HG03571 (cell line): ENCODE results near the gene CSNK1E.

Experiments
- ATAC-seq: cut with Tn5 transposase; IDR thresholded peaks from one replicate; pipeline ENCODE4 v1.9.1; 2021; ENCODE audit not compliant: unreplicated experiment

The CSNK1E gene

GRCh38 chr22:38282397-38282796 lies 34.8 kb downstream of the CSNK1E start:
- ATAC-seq, result no peak

- ATAC-seq, result no peak
Measured at GRCh38 chr22:38276166-38276565, 41.1 kb downstream of the CSNK1E start.

DNA sequence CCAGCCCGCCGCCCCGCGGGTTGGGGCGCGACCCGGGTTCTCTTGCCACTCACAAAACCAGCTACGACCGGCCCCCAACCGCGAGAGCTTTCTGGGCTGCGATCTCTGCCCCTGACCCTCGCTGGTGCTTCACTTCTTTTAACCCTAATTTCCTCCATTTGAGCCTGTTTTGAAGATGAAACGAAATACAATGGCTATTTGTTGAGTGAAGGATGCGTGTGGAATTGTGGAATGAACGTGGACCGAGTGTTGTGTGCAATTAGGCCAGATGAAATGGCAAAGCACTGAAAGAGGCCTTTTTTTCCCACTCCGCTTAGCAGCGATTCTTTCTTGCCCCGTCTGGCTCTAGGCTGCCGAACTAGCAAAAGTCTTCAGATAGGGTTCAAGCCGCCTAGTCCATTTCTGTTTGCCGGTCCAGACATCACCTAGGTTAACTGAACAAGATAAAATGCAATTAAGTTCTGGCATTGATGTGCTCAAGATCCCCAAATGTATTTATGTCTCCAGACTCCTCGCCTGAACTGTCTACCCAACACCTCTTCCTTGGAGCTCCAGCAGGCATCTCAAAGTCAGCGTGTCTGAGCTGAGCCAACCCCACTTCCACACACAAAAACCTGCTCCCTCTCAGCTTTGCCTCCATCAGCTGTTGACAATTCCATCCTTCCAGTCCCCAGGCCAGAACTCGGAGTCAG lies 44.0 kb downstream of the CSNK1E start:
- ATAC-seq, result no peak

DNA sequence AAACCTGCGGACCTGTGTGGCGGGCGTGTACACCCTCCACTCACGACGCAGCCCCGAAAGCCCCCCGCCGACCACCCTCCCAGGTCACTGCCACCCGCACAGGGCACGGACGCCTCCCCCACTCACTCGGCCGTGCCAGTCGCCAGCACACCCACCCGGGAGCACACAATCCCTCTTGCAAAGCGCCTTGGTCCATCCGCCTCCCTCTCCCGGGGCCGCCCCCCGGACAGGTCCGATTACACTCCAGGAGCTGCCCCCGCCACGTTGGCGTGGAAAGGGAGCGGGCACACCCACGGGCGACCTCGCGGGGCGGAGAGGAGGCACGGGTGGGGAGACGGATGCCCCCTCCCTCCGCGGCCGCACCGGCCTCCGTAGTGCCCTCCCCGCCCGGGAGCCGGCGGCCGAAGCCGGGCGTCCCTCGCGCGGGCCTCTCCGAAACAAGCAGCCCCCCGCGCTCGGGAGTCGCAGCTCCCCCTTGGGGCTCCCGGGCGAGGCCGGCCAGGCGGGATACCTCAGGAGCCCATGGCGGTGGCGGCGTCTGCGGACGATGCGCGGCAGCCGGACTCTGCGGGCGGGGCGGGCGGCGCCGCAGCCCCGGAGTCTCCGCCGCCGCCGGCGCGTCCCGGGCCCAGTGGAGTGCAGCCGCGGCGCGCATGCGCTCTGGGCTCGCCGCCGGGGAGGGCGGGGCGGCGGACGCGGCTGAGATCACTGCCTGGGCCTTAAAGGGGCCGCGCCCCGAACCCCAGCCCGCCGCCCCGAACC lies 44.7 kb downstream of the CSNK1E start, which contains the start of gene TMEM184B:
Gene TMEM184B (minus strand): TSS at position 638 of the 762 bp plus-strand sequence. CDS start 25,049 bp downstream, outside the sequence.
- ATAC-seq, result no peak

DNA sequence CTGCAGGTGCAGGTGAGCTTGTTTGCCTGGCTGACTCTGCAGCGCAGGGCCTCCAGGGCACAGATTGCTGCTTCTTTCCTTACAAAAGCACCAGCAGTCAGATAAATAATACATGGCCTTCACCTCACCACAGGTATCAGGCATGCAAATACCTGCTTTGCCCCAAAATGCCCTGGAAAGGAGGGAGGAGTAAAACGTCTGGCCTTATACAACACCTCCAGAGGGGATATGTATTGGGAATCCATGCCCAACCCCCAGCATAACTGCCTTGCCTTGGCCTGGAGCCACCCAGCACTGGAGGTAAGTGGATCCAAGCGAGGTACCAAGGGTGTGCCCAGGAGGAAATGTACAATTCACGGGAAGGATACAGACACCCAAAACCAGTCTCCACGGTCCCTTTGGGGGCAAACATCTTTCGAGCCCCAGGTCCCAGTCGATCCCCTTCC lies 45.3 kb downstream of the CSNK1E start:
- no peak for ATAC-seq

- no peak for ATAC-seq
Measured at GRCh38 chr22:38271101-38271500, 46.1 kb downstream of the CSNK1E start.

DNA sequence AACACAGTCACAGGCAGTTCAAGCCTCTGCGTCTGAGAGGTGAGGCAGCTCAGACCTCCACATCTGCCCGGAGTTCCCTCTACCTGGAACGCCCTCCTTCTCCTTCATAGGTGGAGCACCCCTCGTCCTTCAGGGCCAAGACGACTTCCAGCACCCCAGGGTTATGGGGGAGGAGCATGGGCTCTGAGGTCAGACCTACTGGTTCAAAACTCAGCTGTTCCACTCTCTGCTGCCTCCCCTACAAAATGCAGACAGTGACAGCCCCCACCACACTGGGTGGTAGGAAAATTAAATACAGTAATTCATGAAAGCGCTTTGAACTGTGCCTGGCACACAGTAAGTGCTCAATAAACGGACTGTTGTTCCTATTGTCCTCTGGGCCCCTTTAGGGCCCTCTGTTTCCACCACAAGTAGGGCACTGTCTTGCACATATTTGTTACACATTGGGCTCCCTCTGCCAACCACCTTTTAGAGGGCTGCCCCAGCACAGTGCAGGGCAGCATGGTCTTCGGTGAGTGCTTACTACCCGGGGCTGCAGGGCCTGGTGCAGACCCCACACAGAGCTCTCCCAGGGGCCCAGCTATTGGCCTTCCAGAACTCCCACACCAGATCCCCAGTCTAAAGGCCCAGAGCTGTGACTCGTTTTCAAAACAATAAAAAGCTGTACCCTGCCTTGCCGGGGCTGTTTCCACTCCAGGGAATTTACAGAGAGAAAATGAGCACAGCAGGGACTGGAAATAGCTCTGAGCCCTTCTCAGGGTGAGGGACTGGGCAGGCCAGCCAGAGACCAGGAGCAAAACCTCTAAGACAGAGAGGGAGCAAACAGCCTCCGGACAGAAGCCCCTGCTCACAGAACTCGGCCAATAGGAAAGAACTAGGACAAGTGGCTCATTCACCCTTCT lies 46.9 kb downstream of the CSNK1E start:
- no peak for ATAC-seq

- ATAC-seq, result no peak
Measured at GRCh38 chr22:38269466-38269865, 47.8 kb downstream of the CSNK1E start.

DNA sequence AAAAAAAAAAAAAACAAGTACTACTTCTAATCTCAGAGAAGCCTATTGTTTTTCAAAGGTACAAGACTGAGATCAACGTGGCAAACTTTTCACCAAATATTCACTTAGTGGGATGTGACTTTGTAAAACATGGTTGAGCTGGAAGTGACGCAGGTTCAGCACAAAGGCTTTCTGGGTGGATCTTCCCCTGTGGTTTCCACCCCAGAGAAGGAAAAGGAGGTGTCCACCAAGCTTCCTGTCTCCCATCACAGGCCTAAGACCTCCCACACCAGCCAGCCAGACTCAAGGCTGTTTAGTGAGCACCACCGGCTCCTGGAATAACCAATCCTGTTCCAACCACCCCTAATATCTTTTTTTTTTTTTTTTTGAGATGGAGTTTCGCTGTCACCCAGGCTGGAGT lies 50.1 kb downstream of the CSNK1E start:
- ATAC-seq, result no peak

- ATAC-seq, result no peak
Measured at GRCh38 chr22:38266120-38266519, 51.1 kb downstream of the CSNK1E start.

DNA sequence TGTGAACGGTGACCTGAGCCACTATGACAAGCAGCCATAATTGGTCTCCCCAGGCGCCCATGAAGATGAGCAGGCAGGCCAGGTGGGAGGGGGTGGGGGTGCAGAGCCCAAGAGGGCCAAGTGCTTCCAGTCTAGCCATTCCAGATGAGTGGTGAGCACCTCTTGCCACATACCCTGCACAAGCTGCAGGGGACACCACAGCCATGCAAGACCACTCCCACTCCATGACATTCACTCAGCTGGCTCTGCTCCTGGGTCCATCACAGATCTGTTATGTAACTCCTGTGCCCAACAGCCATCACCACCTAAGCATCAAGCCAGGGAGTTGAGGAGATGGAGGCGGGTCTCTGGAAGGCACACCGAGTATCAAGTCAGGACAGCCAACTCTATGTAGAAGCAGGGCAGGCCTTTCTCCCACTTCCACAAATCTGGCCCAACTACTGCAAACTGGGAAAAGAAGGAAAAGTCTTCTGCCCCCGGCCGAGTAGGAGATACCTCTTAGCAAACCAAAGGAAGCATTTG lies 52.9 kb downstream of the CSNK1E start:
- no peak for ATAC-seq

GRCh38 chr22:38262051-38262795 lies 55.0 kb downstream of the CSNK1E start:
- ATAC-seq, result no peak

- ATAC-seq, result no peak
Measured at GRCh38 chr22:38260761-38261681, 56.2 kb downstream of the CSNK1E start.

DNA sequence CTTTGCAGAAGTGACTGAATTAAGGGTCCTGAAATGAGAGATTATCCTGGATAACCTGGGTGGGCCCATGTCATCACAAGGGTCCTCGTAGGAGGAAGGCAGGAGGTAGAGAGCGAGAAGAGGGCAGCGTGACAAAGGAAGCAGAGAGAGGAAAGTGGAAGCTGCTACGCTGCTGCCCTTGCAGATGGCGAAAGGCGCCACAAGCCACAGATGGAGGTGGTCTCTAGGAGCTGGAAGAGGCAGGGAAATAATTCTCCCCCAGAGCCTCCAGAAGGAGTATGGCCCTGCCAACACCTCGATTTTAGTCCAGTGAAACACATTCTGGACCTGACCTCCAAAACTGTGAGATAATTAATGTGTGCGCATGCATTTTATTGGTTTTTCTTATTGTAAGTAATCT lies 57.9 kb downstream of the CSNK1E start:
- no peak for ATAC-seq

GRCh38 chr22:38258895-38259294 lies 58.3 kb downstream of the CSNK1E start:
- no peak for ATAC-seq

DNA sequence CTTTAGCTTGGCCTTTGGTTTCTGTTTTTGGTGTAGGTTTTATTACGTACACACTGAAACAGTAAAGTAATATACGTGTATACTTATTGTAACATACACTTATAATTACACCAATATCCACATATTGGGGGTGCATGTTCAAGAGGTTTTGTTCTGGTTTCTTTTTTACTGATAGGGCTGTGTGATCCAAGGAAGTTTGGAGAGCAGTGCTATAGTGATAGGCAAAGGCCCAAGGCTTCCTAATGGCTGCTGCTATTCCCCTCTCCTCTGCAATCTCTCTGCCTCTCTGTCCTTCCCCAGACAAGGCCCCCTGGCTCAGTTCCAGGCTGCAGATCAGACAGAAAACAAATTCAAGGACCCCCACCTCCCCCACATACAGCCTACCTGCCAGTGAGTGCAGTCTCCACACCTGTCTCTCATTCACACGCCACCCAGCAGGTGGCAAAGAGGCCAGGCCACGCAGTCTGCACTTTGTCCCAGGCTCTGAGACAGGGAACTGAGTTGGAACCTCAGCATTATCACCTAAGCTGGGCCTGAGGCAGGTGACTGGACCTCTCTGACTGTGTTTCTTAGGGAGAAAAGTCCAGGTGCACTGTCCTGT lies 59.5 kb downstream of the CSNK1E start:
- no peak for ATAC-seq

GRCh38 chr22:38257181-38257580 lies 60.1 kb downstream of the CSNK1E start:
- ATAC-seq, result no peak

DNA sequence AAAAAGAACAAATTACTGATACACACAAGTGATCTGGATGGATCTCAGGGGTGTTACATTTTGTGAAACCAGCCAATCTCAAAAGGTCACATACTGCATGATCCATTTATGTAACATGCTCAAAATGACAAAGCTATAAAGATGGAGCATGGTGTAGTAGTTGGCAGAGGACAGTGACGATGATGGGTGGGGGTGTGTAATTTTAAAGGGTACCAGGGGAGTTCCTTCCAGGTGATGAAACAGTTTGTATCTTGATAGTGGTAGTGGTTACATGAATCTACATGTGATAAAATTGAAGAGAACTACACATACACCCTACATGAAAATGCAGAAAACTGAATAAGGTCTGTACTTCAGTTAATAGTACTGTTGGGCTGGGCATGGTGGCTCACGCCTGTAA lies 61.5 kb downstream of the CSNK1E start:
- ATAC-seq, result no peak

DNA sequence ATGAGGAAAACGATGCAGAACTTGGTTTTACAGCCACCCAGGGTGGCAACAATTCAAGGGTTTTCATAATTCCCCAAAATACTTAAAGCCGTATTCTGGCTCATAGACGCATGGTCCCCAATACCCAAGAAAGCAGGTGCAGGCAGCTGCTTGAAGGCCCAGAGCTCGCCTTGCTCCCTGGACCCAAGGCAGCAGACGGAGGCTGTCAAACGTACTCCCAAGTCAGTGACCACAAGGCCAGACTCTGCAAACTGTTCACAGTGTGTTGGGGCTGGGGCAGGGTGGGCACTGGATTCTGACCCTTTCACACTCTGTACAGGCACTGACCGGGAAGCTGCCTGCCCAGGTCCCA lies 65.9 kb downstream of the CSNK1E start:
- no peak for ATAC-seq
